ENCODE measurements around the gene CREBL2.
"Not testable (repeated sequence)": the region's sequence is repeated elsewhere in the genome, so short reads cannot be mapped to it uniquely, and the experiment has no call there.

The CREBL2 gene

DNA sequence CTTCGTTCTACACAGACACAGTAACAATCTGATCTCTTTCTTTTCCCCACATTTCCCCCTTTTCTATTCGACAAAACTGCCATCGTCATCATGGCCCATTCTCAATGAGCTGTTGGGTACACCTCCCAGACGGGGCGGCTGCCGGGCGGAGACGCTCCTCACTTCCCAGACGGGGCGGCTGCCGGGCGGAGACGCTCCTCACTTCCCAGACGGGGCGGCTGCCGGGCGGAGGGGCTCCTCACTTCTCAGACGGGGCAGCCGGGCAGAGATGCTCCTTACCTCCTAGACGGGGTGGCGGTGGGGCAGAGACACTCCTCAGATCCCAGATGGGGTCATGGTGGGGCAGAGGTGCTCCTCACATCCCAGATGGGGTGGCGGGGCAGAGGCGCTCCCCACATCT lies 6.4 kb downstream of the CREBL2 start:
- H3K36me3 ChIP-seq (ENCODE audit: insufficient read depth, low read length); H3K4me2 ChIP-seq (ENCODE audit: low read length); H3K4me1 ChIP-seq (ENCODE audit: control insufficient read depth, insufficient read depth, low read length); H3K9ac ChIP-seq (ENCODE audit: low read depth, low read length); H3K9me3 ChIP-seq (replicated peaks; ENCODE audit: low read length); H3K4me3 ChIP-seq (ENCODE audit: low read length); H3K27me3 ChIP-seq (ENCODE audit: control insufficient read depth, insufficient read depth, low read length): not testable (repeated sequence)

DNA sequence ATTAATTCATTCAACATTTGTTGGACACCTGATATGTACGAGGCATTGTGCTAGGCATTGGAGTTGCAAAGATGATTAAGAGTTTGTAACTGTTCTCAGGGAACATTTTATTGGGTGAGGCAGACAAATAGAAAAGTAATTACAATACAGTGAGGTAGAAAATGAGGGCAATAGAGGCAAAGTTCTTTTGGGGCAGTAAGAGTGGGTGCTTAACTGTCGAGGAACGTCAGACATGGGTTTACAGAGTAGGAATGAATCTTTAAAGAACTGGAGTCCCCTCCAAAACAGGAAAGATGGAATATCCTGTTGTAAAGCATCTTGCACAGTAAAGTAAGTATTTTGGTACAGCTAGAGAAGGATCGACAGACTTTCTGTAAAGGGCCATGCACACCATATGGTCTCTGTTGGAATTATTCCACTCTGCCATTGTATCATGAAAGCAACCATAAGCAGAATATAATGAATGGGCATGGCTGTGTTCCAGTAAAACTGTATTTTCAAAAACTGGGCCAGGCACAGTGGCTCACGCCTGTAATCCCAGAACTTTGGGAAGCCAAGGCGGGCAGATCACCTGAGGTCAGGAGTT lies 9.1 kb downstream of the CREBL2 start:
- H3K9ac ChIP-seq (ENCODE audit: low read depth, low read length) = no peak overlapping the region
- no peak overlapping the region for H3K4me3 ChIP-seq (ENCODE audit: low read length)
- no peaks in the 10 kb centered on the region for H3K4me1 ChIP-seq (ENCODE audit: control insufficient read depth, insufficient read depth, low read length)
- H3K27me3 ChIP-seq (ENCODE audit: control insufficient read depth, insufficient read depth, low read length) = no peaks in the 10 kb centered on the region
- H3K4me2 ChIP-seq (ENCODE audit: low read length) = no peak overlapping the region
- no peaks in the 10 kb centered on the region for H3K9me3 ChIP-seq (replicated peaks; ENCODE audit: low read length)
- no peaks in the 10 kb centered on the region for H3K36me3 ChIP-seq (ENCODE audit: insufficient read depth, low read length)

DNA sequence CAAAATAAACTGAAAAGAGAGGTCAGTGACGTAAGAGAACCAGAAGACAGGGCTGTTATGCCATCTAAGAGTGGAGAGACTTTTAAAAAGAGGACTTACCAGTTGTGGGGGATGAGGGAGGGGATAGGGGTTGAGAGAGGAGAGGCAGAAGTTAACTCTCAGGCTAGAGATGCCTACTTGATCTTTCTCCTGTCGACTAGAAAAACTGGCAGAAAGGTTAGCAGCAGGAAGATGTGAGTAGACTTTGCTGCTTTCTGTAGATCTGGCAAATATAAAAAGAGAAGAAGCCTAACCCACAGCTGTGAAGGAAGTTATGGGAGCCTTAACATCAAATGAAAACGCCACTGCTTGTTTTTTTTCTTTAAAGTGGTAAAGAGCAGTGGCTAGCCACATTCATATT lies 10.7 kb downstream of the CREBL2 start:
- no peak overlapping the region for H3K4me2 ChIP-seq (ENCODE audit: low read length)
- no peaks in the 10 kb centered on the region for H3K4me1 ChIP-seq (ENCODE audit: control insufficient read depth, insufficient read depth, low read length)
- no peaks in the 10 kb centered on the region for H3K9me3 ChIP-seq (replicated peaks; ENCODE audit: low read length)
- no peaks in the 10 kb centered on the region for H3K36me3 ChIP-seq (ENCODE audit: insufficient read depth, low read length)
- H3K27me3 ChIP-seq (ENCODE audit: control insufficient read depth, insufficient read depth, low read length) = no peaks in the 10 kb centered on the region
- H3K9ac ChIP-seq (ENCODE audit: low read depth, low read length) = no peak overlapping the region
- H3K4me3 ChIP-seq (ENCODE audit: low read length) = no peak overlapping the region

DNA sequence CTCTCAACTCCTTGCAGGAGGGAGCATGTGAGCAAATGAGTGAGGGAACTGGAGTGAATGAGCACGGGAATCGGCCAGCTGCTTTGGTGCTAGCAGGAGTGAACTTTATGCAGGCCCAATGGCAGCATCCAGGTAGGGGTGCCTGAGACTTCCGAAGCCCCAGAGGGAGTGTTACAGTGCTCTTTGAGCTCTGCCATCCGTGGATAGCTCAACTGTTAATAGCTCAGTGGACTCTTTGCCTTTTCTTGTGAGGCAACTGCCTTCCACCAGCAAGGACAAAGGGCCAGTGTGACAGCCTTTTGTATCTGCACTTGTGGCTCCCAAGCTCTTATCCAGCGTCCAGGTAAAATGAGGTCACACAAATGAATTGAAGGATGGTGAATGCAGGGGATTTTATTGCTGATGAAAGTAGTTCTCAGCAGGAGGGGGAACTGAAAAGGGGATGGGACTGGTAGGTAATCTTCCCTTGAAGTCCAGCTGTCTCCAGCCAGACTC lies 12.9 kb downstream of the CREBL2 start:
- Histone ChIP-seq H3K4me1 (ENCODE audit: control insufficient read depth, insufficient read depth, low read length) (peaks cover 8% of the 10 kb centered on the region), H3K27me3 (ENCODE audit: control insufficient read depth, insufficient read depth, low read length) (no peaks in the 10 kb centered on the region), H3K9me3 (replicated peaks; ENCODE audit: low read length) (no peaks in the 10 kb centered on the region), H3K9ac (ENCODE audit: low read depth, low read length) (no peak overlapping the region), H3K36me3 (ENCODE audit: insufficient read depth, low read length) (no peaks in the 10 kb centered on the region), H3K4me3 (ENCODE audit: low read length) (no peak overlapping the region), H3K4me2 (ENCODE audit: low read length) (no peak overlapping the region)

DNA sequence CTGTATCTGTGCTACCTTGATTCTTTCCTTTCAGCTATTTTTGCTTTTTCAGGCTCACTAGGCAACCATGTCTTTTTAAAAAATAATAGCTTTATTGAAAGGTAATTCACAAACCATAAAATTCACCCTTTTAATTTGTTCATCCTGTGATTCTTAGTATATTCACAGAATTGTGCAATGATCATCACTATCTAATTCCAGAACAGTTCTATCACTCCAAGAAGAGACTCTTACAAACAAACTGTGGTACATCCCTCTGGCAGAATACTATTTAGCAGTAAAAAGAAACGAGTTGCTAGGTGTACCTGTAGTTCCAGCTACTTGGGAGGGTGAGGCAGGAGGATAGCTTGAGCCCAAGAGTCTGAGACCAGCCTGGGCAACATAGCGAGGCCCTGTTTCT lies 14.8 kb downstream of the CREBL2 start:
- Histone ChIP-seq H3K9me3 (replicated peaks; ENCODE audit: low read length) (no peaks in the 10 kb centered on the region), H3K4me2 (ENCODE audit: low read length) (no peak overlapping the region), H3K27me3 (ENCODE audit: control insufficient read depth, insufficient read depth, low read length) (no peaks in the 10 kb centered on the region), H3K36me3 (ENCODE audit: insufficient read depth, low read length) (no peaks in the 10 kb centered on the region), H3K4me3 (ENCODE audit: low read length) (no peak overlapping the region), H3K9ac (ENCODE audit: low read depth, low read length) (no peak overlapping the region), H3K4me1 (ENCODE audit: control insufficient read depth, insufficient read depth, low read length) (peaks cover 8% of the 10 kb centered on the region)

DNA sequence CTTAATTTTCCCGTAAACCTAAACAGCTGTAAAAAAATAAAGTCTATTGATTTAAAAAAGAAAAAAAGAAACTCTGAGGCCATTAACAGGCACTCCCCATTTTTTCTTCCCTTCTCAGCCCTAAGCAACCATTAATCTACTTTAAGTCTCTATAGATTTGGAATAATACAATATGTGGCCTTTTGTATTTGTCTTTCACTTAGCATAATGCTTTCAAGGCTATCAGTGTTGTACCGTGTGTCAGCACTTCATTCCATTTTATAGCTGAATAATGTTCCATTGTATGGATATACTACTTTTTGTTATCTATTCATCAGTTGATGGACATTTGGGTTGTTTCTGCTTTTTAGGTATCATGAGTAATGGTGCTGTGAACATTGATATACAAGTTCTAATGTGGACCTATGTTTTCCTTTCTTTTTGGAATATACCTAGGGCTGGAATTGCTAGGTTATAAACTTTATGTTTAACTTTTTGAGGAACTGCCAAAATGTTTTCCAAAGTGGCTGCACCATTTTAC lies 15.7 kb downstream of the CREBL2 start:
- H3K36me3 ChIP-seq (ENCODE audit: insufficient read depth, low read length) = no peaks in the 10 kb centered on the region

DNA sequence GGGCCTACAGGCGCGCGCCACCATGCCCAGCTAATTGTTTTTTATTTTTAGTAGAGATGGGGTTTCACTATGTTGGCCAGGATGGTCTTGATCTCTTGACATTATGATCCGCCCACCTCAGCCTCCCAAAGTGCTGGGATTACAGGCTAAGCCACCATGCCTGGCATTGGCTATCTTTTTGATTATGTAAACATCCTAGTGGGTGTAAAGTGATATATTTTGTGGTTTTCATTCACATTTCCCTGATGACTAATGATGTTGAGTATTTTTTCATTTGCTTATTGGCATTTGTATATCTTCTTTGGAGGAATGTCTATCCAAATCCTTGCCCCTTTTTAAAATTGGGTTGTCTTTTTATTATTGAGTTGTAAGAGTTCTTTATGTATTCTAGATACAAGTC lies 16.3 kb downstream of the CREBL2 start:
- H3K4me1 ChIP-seq (ENCODE audit: control insufficient read depth, insufficient read depth, low read length) = peaks cover 8% of the 10 kb centered on the region
- no peaks in the 10 kb centered on the region for H3K9me3 ChIP-seq (replicated peaks; ENCODE audit: low read length)
- H3K9ac ChIP-seq (ENCODE audit: low read depth, low read length) = no peak overlapping the region
- no peaks in the 10 kb centered on the region for H3K27me3 ChIP-seq (ENCODE audit: control insufficient read depth, insufficient read depth, low read length)
- H3K4me3 ChIP-seq (ENCODE audit: low read length) = no peak overlapping the region
- no peaks in the 10 kb centered on the region for H3K36me3 ChIP-seq (ENCODE audit: insufficient read depth, low read length)
- no peak overlapping the region for H3K4me2 ChIP-seq (ENCODE audit: low read length)

More for the DNA sequence above, 15.7 kb downstream of the CREBL2 start:
- H3K9me3 ChIP-seq (replicated peaks; ENCODE audit: low read length) = no peaks in the 10 kb centered on the region
- no peak overlapping the region for H3K4me3 ChIP-seq (ENCODE audit: low read length)
- no peaks in the 10 kb centered on the region for H3K27me3 ChIP-seq (ENCODE audit: control insufficient read depth, insufficient read depth, low read length)
- H3K4me1 ChIP-seq (ENCODE audit: control insufficient read depth, insufficient read depth, low read length) = peaks cover 8% of the 10 kb centered on the region
- no peak overlapping the region for H3K4me2 ChIP-seq (ENCODE audit: low read length)
- H3K9ac ChIP-seq (ENCODE audit: low read depth, low read length) = no peak overlapping the region

DNA sequence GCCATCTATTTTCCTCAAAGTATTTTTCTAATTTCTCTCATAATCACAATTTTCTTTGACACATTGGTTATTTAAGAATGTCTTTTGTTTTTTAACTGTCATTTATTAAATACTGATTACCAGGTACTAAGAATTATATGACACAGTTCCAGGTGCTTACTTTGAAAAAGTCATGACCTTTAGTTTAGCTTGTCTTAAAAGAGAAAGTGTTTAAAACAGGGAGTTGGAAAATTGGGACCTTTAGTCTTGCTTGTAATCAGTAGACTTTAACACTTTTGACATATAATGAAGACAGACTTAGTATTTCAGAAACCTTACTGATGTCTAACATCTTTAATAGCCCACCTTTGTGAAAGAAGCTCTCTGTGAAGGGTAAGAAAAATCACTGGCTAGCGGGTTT lies 19.2 kb downstream of the CREBL2 start:
- H3K4me2 ChIP-seq (ENCODE audit: low read length) = no peak overlapping the region
- H3K9me3 ChIP-seq (replicated peaks; ENCODE audit: low read length) = no peaks in the 10 kb centered on the region
- H3K9ac ChIP-seq (ENCODE audit: low read depth, low read length) = no peak overlapping the region
- H3K4me1 ChIP-seq (ENCODE audit: control insufficient read depth, insufficient read depth, low read length) = peaks cover 8% of the 10 kb centered on the region
- H3K27me3 ChIP-seq (ENCODE audit: control insufficient read depth, insufficient read depth, low read length) = no peaks in the 10 kb centered on the region
- peaks cover 3% of the 10 kb centered on the region for H3K36me3 ChIP-seq (ENCODE audit: insufficient read depth, low read length)
- H3K4me3 ChIP-seq (ENCODE audit: low read length) = no peak overlapping the region

DNA sequence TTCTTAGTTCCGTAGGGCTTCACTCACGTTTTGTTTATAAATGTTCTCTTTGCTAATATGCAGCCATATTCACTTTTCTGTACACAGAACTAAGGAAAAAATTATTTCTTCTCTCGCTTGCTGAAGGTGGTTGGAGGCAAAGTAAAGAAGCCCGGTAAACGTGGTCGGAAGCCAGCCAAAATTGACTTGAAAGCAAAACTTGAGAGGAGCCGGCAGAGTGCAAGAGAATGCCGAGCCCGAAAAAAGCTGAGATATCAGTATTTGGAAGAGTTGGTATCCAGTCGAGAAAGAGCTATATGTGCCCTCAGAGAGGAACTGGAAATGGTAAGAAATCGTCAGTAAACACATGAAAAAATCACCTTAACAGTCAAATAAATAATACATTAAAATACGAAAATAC lies 24.0 kb downstream of the CREBL2 start:
- Histone ChIP-seq H3K9ac (ENCODE audit: low read depth, low read length) (no peak overlapping the region), H3K36me3 (ENCODE audit: insufficient read depth, low read length) (peaks cover 18% of the 10 kb centered on the region), H3K27me3 (ENCODE audit: control insufficient read depth, insufficient read depth, low read length) (no peaks in the 10 kb centered on the region), H3K4me2 (ENCODE audit: low read length) (no peak overlapping the region), H3K9me3 (replicated peaks; ENCODE audit: low read length) (no peaks in the 10 kb centered on the region), H3K4me1 (ENCODE audit: control insufficient read depth, insufficient read depth, low read length) (no peaks in the 10 kb centered on the region), H3K4me3 (ENCODE audit: low read length) (no peak overlapping the region)

DNA sequence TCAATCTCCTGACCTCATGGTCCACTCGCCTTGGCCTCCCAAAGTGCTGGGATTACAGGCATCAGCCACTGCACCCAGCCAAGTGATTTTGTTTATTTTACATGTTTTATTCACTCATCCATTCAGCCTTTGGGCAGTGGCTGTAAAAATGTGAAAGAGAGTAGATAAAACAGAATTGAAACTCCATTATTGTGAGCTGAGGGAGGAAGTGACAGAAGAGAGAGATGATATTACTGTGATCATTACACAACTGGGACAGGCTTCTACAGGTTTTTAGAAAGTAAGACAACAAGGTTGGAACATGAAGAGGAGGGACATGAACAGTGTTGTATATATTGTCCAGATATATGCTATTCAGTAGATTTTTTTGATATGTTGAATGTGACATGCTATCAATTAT lies 25.0 kb downstream of the CREBL2 start:
- Histone ChIP-seq H3K4me1 (ENCODE audit: control insufficient read depth, insufficient read depth, low read length) (no peaks in the 10 kb centered on the region), H3K4me3 (ENCODE audit: low read length) (no peak overlapping the region), H3K9me3 (replicated peaks; ENCODE audit: low read length) (no peaks in the 10 kb centered on the region), H3K4me2 (ENCODE audit: low read length) (no peak overlapping the region), H3K9ac (ENCODE audit: low read depth, low read length) (no peak overlapping the region), H3K27me3 (ENCODE audit: control insufficient read depth, insufficient read depth, low read length) (no peaks in the 10 kb centered on the region), H3K36me3 (ENCODE audit: insufficient read depth, low read length) (peaks cover 18% of the 10 kb centered on the region)

DNA sequence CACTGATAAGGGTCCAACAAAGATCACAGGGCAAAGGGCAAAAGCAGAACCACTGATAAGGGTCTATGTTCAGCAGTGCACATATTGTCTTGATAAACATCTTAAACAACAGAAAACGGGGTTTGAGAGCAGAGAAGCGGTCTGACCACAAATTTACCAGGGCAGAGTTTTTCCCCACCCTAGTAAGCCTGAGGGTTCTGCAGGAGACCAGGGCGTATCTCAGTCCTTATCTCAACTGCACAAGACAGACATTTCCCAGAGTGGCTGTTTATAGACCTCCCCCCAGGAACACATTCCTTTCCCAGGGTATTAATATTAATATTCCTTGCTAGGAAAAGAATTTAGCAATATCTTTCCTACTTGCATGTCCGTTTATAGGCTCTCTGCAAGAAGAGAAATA lies 28.3 kb downstream of the CREBL2 start:
- not testable (repeated sequence) for H3K4me2 ChIP-seq (ENCODE audit: low read length); H3K4me3 ChIP-seq (ENCODE audit: low read length); H3K9ac ChIP-seq (ENCODE audit: low read depth, low read length); H3K9me3 ChIP-seq (replicated peaks; ENCODE audit: low read length); H3K4me1 ChIP-seq (ENCODE audit: control insufficient read depth, insufficient read depth, low read length); H3K27me3 ChIP-seq (ENCODE audit: control insufficient read depth, insufficient read depth, low read length)
- peaks cover 23% of the 10 kb centered on the region for H3K36me3 ChIP-seq (ENCODE audit: insufficient read depth, low read length)

DNA sequence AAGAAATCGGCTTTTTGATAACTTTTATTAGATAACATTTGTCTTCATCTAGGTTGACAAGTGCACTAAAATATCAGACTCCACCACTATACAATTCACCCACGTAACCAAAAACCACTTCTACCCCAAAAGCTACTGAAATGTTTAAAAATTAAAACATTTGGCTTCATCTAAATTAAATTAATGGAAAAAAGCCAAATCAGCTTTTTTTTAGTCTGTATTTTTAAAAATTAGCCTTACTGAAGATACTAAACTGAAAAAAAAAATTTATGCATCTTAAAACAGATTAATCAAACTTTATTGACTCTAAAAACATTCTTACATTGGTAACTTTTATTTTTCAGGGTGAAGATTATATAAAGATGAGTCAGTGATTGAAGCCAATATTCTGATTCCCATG lies 30.0 kb downstream of the CREBL2 start:
- H3K9me3 ChIP-seq (replicated peaks; ENCODE audit: low read length) = peaks cover 1% of the 10 kb centered on the region

More for the DNA sequence above, 30.0 kb downstream of the CREBL2 start:
- Histone ChIP-seq H3K9ac (ENCODE audit: low read depth, low read length) (no peak overlapping the region), H3K4me2 (ENCODE audit: low read length) (no peak overlapping the region), H3K27me3 (ENCODE audit: control insufficient read depth, insufficient read depth, low read length) (no peaks in the 10 kb centered on the region), H3K4me1 (ENCODE audit: control insufficient read depth, insufficient read depth, low read length) (peaks cover 17% of the 10 kb centered on the region), H3K36me3 (ENCODE audit: insufficient read depth, low read length) (peaks cover 17% of the 10 kb centered on the region), H3K4me3 (ENCODE audit: low read length) (no peak overlapping the region)

Measured in skeletal muscle satellite cell (primary cell).